Panc1 (cell line): ENCODE measurements around the gene SELENOW. TPM values are rescaled to one million over a fixed set of nuclear protein-coding genes. Genes with fewer than 3 reads are reported as not detected.

Source experiments
- ATAC-seq: fragments of 200-7000 bp; cut with Tn5 transposase; 2 replicates; pipeline ENCODE4 v1.9.1; 2020; ENCODE audit warnings: mild to moderate bottlenecking, moderate library complexity
- BruUV-seq: library from RNA; stranded (reverse); fragments of 400-500 nt; replicated peaks from 2 replicates; lab custom pipeline; 2021; lab: Mats Ljungman, UMichigan
- CTCF ChIA-PET: fragments of 300-600 bp; sonication (Branson Sonifier 250); formaldehyde crosslinking; loops from one replicate; lab custom pipeline; 2022; ENCODE audit warnings: antibody characterized with exemption; lab: Charles Lee
- POLR2A ChIA-PET: fragments of 300-600 bp; sonication (Branson Sonifier 250); formaldehyde crosslinking; loops from one replicate; lab custom pipeline; 2022; ENCODE audit warnings: antibody characterized with exemption; lab: Charles Lee
- DNase-seq: peaks from one replicate; pipeline ENCODE4 v3.0.0-alpha.2; 2010; ENCODE audit warnings: low read depth, low spot score
- H3K27ac ChIP-seq: 2 replicates; pipeline ENCODE4 v1.5.1; 2011; ENCODE audit warnings: mild to moderate bottlenecking, low read length, inconsistent platforms
- H3K27me3 ChIP-seq: fragments of 200-500 bp; sonication (Bioruptor generic); 2 replicates; pipeline ENCODE4 v1.6.0; 2014; ENCODE audit warnings: low read length, inconsistent platforms; ENCODE audit not compliant: control insufficient read depth, insufficient read depth
- H3K36me3 ChIP-seq: fragments of 200-500 bp; sonication (Bioruptor generic); 2 replicates; pipeline ENCODE4 v1.5.1; 2014; ENCODE audit warnings: inconsistent platforms, mild to moderate bottlenecking, low read length, moderate library complexity; ENCODE audit not compliant: control insufficient read depth, insufficient read depth
- H3K4me1 ChIP-seq: 2 replicates; pipeline ENCODE4 v1.5.1; 2011; ENCODE audit warnings: inconsistent platforms, mild to moderate bottlenecking, low read length, moderate library complexity; ENCODE audit not compliant: control insufficient read depth, insufficient read depth
- H3K4me3 ChIP-seq, 2 experiments: 2 replicates each; pipeline ENCODE4 v1.5.1; 2011 to 2012; ENCODE audit warnings: low read depth in 2 of 2, low read length in 2 of 2, mild to moderate bottlenecking in 2 of 2, inconsistent platforms in 1 of 2, moderate library complexity in 1 of 2
- H3K9me3 ChIP-seq: fragments of 200-500 bp; sonication (Bioruptor generic); 2 replicates; pipeline ENCODE4 v1.5.1; 2014; ENCODE audit warnings: low read depth, mild to moderate bottlenecking, inconsistent platforms, low read length, moderate library complexity; ENCODE audit not compliant: control insufficient read depth, insufficient read depth
- POLR2AphosphoS5 ChIP-seq: IDR thresholded peaks from 2 replicates; pipeline ENCODE4 v1.6.1; 2012; ENCODE audit warnings: mild to moderate bottlenecking, low read depth, low read length, moderate library complexity
- REST ChIP-seq, 2 experiments: IDR thresholded peaks; 2 replicates each; pipeline ENCODE4 v1.6.1; 2011 to 2012; ENCODE audit warnings: low read depth in 2 of 2, control low read depth in 1 of 2, low read length in 1 of 2, mild to moderate bottlenecking in 1 of 2, moderate library complexity in 1 of 2; ENCODE audit not compliant: insufficient read depth in 1 of 2
- SIN3A ChIP-seq: IDR thresholded peaks from 2 replicates; pipeline ENCODE4 v1.6.1; 2012; ENCODE audit warnings: low read depth, mild to moderate bottlenecking, low read length, moderate library complexity, borderline replicate concordance; ENCODE audit not compliant: insufficient read depth
- TCF7L2 ChIP-seq: IDR thresholded peaks from 2 replicates; pipeline ENCODE4 v1.6.1; 2011; ENCODE audit warnings: mild to moderate bottlenecking, low read depth, low read length, inconsistent platforms
- in situ Hi-C: cut with HindIII; loops from 2 replicates; pipeline ENCODE4 v1.10.0; 2016; ENCODE audit warnings: low sequenced_read_pairs, low pct_unique_long_range_greater_than_20kb
- intact Hi-C: fragments of 100-400 bp; cut with micrococcal nuclease; formaldehyde crosslinking; loops from one replicate; pipeline ENCODE4 v1.10.0; 2022; ENCODE audit not compliant: unreplicated experiment
- total RNA-seq: library from RNA; stranded (reverse); gene quantifications from one replicate; pipeline ENCODE4 v1.2.1, GENCODE V29; 2021; ENCODE audit not compliant: unreplicated experiment
- TF ChIP-seq, protein P1 (sequence below): fragments of 450-650 bp; IDR thresholded peaks from 2 replicates; pipeline ENCODE4 v1.5.1; 2017; ENCODE audit warnings: mild to moderate bottlenecking

SELENOW gene
- total RNA-seq, 1 experiment from 2014 or later: 62.0 TPM

DNA sequence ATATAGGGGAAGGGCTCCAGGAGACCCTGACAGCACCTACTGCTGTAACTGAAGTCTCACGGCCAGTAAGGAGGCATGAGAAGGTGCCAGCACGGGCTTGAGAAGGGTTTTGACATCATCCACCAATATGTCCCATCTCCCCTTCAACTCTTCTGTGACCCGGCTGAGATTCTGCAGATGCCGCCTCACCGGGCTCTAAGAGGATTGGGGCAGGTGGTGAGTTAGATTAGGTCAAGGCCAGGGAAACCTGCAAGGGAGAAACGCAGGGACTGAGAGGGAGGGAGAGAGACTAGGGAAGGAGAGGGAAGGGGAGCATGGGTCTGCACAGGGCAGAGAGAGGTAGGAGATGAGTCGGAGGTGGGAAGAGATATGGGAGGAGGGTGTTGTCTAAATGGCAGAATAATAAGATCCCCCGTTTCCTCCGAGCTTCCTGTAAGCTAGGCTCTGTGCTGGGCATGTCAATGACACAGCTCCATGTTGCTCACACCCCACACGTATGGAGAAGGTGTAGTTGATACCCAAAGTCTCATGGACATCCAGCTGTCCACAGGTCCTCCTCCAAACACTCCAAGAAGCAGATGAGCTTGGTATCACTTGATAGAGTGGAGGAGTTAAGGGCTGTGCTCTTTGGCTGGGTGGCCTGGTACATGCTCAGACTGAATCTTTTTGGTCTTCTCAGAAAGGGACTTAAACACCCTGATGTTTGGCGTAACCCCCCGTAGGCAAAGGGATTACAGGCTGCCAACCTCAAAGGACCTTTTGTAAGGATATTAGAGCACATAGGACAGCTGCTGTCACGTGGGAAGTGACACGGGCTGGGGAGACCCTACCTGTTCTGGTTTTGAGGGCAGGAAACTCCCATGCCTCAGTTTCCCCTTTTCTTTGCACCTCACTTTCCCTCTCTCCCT lies 19.7 kb downstream of the SELENOW start:
- Histone ChIP-seq H3K36me3 (no peaks in the 10 kb centered on the region), H3K27me3 (no peaks in the 10 kb centered on the region), H3K9me3 (no peaks in the 10 kb centered on the region), H3K4me3 (no peak overlapping the region), H3K4me1 (no peaks in the 10 kb centered on the region), H3K27ac (no peak overlapping the region)
- TF ChIP-seq REST (IDR thresholded peaks at IDR 0.05; ENCODE audit: insufficient read depth in 1 of 2, low read depth in 2 of 2, low read length in 1 of 2) (no peak), POLR2AphosphoS5 (no peak), TCF7L2 (no peak), SIN3A (no peak)
- TF ChIP-seq, protein P1, sequence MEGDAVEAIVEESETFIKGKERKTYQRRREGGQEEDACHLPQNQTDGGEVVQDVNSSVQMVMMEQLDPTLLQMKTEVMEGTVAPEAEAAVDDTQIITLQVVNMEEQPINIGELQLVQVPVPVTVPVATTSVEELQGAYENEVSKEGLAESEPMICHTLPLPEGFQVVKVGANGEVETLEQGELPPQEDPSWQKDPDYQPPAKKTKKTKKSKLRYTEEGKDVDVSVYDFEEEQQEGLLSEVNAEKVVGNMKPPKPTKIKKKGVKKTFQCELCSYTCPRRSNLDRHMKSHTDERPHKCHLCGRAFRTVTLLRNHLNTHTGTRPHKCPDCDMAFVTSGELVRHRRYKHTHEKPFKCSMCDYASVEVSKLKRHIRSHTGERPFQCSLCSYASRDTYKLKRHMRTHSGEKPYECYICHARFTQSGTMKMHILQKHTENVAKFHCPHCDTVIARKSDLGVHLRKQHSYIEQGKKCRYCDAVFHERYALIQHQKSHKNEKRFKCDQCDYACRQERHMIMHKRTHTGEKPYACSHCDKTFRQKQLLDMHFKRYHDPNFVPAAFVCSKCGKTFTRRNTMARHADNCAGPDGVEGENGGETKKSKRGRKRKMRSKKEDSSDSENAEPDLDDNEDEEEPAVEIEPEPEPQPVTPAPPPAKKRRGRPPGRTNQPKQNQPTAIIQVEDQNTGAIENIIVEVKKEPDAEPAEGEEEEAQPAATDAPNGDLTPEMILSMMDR: no peak
- DNase-seq: no peak
- ATAC-seq: no peak
- in situ Hi-C loops (no loop called here), intact Hi-C loops (no loop called here)
- no TSS peak for BruUV-seq
- ChIA-PET CTCF (no interaction called here), POLR2A (interaction anchor here (0.6 kb wide), 1 partner anchor 20 kb away, joined by 4 read pairs; no protein-coding TSS in a partner anchor)

GRCh38 chr19:47798904-47799266 lies 20.4 kb downstream of the SELENOW start:
- Histone ChIP-seq H3K27ac (no peak overlapping the region), H3K4me3 (no peak overlapping the region), H3K4me1 (no peaks in the 10 kb centered on the region), H3K9me3 (no peaks in the 10 kb centered on the region), H3K27me3 (no peaks in the 10 kb centered on the region), H3K36me3 (no peaks in the 10 kb centered on the region)
- DNase-seq (no peak), ATAC-seq (no peak)
- in situ Hi-C loops (no loop called here), intact Hi-C loops (no loop called here)
- BruUV-seq: no TSS peak
- CTCF ChIA-PET: interaction anchor here (0.6 kb wide), 1 partner anchor 97 kb away, joined by 5 read pairs; no protein-coding TSS in a partner anchor
- TF ChIP-seq SIN3A (no peak), REST (IDR thresholded peaks at IDR 0.05; ENCODE audit: insufficient read depth in 1 of 2, low read depth in 2 of 2, low read length in 1 of 2) (no peak), POLR2AphosphoS5 (no peak), TCF7L2 (no peak)
- TF ChIP-seq, protein P1: no peak
- POLR2A ChIA-PET: no interaction called here
